HL-60 (cell line): Measurements from ENCODE around the gene IBA57.

Source experiments
- POLR2AphosphoS5 ChIP-seq: IDR thresholded peaks from 2 replicates; pipeline ENCODE4 v1.6.1; 2012; ENCODE audit warnings: low read depth
- TF ChIP-seq, protein P1 (sequence below): IDR thresholded peaks from one replicate; pipeline ENCODE4 v1.5.1; 2011; ENCODE audit warnings: low read length, control low read depth, inconsistent platforms; ENCODE audit not compliant: insufficient read depth

GRCh38 chr1:228131766-228132165, 33.8 kb upstream of the IBA57 start:
- TF ChIP-seq, protein P1, sequence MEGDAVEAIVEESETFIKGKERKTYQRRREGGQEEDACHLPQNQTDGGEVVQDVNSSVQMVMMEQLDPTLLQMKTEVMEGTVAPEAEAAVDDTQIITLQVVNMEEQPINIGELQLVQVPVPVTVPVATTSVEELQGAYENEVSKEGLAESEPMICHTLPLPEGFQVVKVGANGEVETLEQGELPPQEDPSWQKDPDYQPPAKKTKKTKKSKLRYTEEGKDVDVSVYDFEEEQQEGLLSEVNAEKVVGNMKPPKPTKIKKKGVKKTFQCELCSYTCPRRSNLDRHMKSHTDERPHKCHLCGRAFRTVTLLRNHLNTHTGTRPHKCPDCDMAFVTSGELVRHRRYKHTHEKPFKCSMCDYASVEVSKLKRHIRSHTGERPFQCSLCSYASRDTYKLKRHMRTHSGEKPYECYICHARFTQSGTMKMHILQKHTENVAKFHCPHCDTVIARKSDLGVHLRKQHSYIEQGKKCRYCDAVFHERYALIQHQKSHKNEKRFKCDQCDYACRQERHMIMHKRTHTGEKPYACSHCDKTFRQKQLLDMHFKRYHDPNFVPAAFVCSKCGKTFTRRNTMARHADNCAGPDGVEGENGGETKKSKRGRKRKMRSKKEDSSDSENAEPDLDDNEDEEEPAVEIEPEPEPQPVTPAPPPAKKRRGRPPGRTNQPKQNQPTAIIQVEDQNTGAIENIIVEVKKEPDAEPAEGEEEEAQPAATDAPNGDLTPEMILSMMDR = no peak
- TF ChIP-seq POLR2AphosphoS5 = no peak
